HepG2 (cell line): ENCODE results near the gene STEAP3. TPM values are rescaled to one million over a fixed set of nuclear protein-coding genes. Genes with fewer than 3 reads are reported as not detected.

Experiments used
- ATAC-seq: fragments of 200-7000 bp; cut with Tn5 transposase; 3 replicates; pipeline ENCODE4 v1.9.1; 2020; ENCODE audit warnings: mild to moderate bottlenecking, moderate library complexity
- BruUV-seq: library from RNA; stranded (reverse); fragments of 400-500 nt; replicated peaks from 2 replicates; lab custom pipeline; 2021; lab: Mats Ljungman, UMichigan
- CTCF ChIA-PET: fragments of 300-600 bp; formaldehyde crosslinking; extraction: SDS; loops from one replicate; lab custom pipeline; 2021; ENCODE audit warnings: low total read pairs, inconsistent platforms, low intra/inter-chr PET ratio; lab: Yijun Ruan, JAX
- POLR2A ChIA-PET: fragments of 350-600 bp; sonication (Branson Sonifier 250); formaldehyde crosslinking; loops from one replicate; lab custom pipeline; 2020; ENCODE audit warnings: antibody characterized with exemption, inconsistent platforms; lab: Yijun Ruan, JAX
- DNase-seq: peaks from one replicate; pipeline ENCODE4 v3.0.0-alpha.2; 2015; ENCODE audit warnings: low spot score
- FAIRE-seq: peaks from 3 replicates; lab custom pipeline; 2011; peaks lifted over from hg19 to GRCh38; lab: Jason Lieb, UNC
- H2AFZ ChIP-seq: one replicate; pipeline ENCODE4 v1.6.1; 2011; ENCODE audit warnings: low read length, inconsistent platforms
- H3K27ac ChIP-seq: fragments of 300-600 bp; 3 replicates; pipeline ENCODE4 v1.8.0; 2011; ENCODE audit warnings: mixed run types, mild to moderate bottlenecking, mixed read lengths, low read length, inconsistent platforms; ENCODE audit not compliant: insufficient read depth; ENCODE audit errors: extremely low read length
- H3K27me3 ChIP-seq, 2 experiments: fragments of 200-600 bp in 1 of 2; 2 replicates in 1 of 2; 3 replicates in 1 of 2; pipeline versions ENCODE4 v1.6.0 to v1.8.0; 2011; ENCODE audit warnings: low read length in 2 of 2, mild to moderate bottlenecking in 2 of 2, moderate library complexity in 2 of 2, inconsistent platforms in 1 of 2; ENCODE audit not compliant: insufficient read depth in 2 of 2, control insufficient read depth in 1 of 2
- H3K36me3 ChIP-seq, 2 experiments: fragments of 200-600 bp in 1 of 2; replicated peaks in 1 of 2; 2 replicates in 1 of 2; 3 replicates in 1 of 2; pipeline versions ENCODE4 v1.5.1 to v1.8.0; 2011; ENCODE audit warnings: low read length in 2 of 2, inconsistent platforms in 1 of 2; ENCODE audit not compliant: insufficient read depth in 2 of 2, control insufficient read depth in 1 of 2
- H3K4me1 ChIP-seq: 2 replicates; pipeline ENCODE4 v1.5.1; 2012; ENCODE audit warnings: low read length, inconsistent platforms; ENCODE audit not compliant: insufficient read depth
- H3K4me2 ChIP-seq: 2 replicates; pipeline ENCODE4 v1.6.0; 2011; ENCODE audit warnings: low read depth, low read length, inconsistent platforms
- H3K4me3 ChIP-seq, 3 experiments: fragments of 200-600 bp in 1 of 3; sonication (generic), shearing (Covaris generic) in 1 of 3; replicated peaks in 1 of 3; 2 replicates each; pipeline ENCODE4 v1.5.1; 2011 to 2016; ENCODE audit warnings: low read length in 3 of 3, inconsistent platforms in 2 of 3, low read depth in 2 of 3, mild to moderate bottlenecking in 2 of 3, control low read depth in 1 of 3, mixed read lengths in 1 of 3; ENCODE audit not compliant: insufficient read depth in 1 of 3
- H3K79me2 ChIP-seq: one replicate; pipeline ENCODE4 v1.6.1; 2011; ENCODE audit warnings: low read length, inconsistent platforms; ENCODE audit not compliant: insufficient read depth
- H3K9ac ChIP-seq: 2 replicates; pipeline ENCODE4 v1.6.0; 2011; ENCODE audit warnings: mild to moderate bottlenecking, low read depth, low read length, inconsistent platforms; ENCODE audit not compliant: insufficient read depth
- H3K9me3 ChIP-seq: 2 replicates; pipeline ENCODE4 v1.5.1; 2012; ENCODE audit warnings: mild to moderate bottlenecking, low read length
- H4K20me1 ChIP-seq: 2 replicates; pipeline ENCODE4 v1.6.0; 2011; ENCODE audit warnings: inconsistent platforms, mild to moderate bottlenecking, low read length, moderate library complexity; ENCODE audit not compliant: insufficient read depth
- CBX1 ChIP-seq: IDR thresholded peaks from one replicate; pipeline ENCODE4 v1.6.1; 2016; ENCODE audit warnings: antibody characterized with exemption, low read depth
- KLF13 ChIP-seq: sonication (generic); formaldehyde crosslinking; IDR thresholded peaks from 2 replicates; pipeline ENCODE4 v1.4.0; 2020; ENCODE audit warnings: mild to moderate bottlenecking, missing genetic modification reagents
- KLF15 ChIP-seq: sonication (generic); formaldehyde crosslinking; IDR thresholded peaks from 2 replicates; pipeline ENCODE4 v1.8.1; 2023; ENCODE audit warnings: borderline replicate concordance, mild to moderate bottlenecking, inconsistent platforms, missing genetic modification reagents, mixed read lengths
- KMT2B ChIP-seq: IDR thresholded peaks from 2 replicates; pipeline ENCODE4 v1.6.1; 2016; ENCODE audit warnings: missing genetic modification reagents, missing compliant biosample characterization
- SMARCE1 ChIP-seq: fragments of 450-650 bp; IDR thresholded peaks from 2 replicates; pipeline ENCODE4 v1.6.1; 2017; ENCODE audit warnings: borderline replicate concordance
- UBTF ChIP-seq: sonication (generic); formaldehyde crosslinking; IDR thresholded peaks from 2 replicates; pipeline ENCODE4 v1.4.0; 2020; ENCODE audit warnings: mild to moderate bottlenecking, missing genetic modification reagents
- ZBTB25 ChIP-seq: IDR thresholded peaks from 2 replicates; pipeline ENCODE4 v1.6.1; 2018; ENCODE audit warnings: missing genetic modification reagents
- ZNF10 ChIP-seq: sonication (generic); formaldehyde crosslinking; IDR thresholded peaks from 2 replicates; pipeline ENCODE4 v1.4.0; 2020; ENCODE audit warnings: mild to moderate bottlenecking, low read depth, missing genetic modification reagents, borderline replicate concordance
- ZZZ3 ChIP-seq: sonication (generic); formaldehyde crosslinking; IDR thresholded peaks from 2 replicates; pipeline ENCODE4 v1.4.0; 2020; ENCODE audit warnings: missing genetic modification reagents, mild to moderate bottlenecking, borderline replicate concordance
- WGBS: methylation state at CpG from one replicate; pipeline ENCODE4 v1.1.6; 2017; ENCODE audit warnings: low lambda C conversion rate; 5-methylcytosine and 5-hydroxymethylcytosine counted together
- in situ Hi-C: cut with HindIII; loops from 2 replicates; pipeline ENCODE4 v1.10.0; 2017; ENCODE audit warnings: low pct_unique_long_range_greater_than_20kb; ENCODE audit not compliant: extremely low pct_ligation_motif_present
- intact Hi-C: fragments of 100-400 bp; cut with micrococcal nuclease; formaldehyde crosslinking; loops from one replicate; pipeline ENCODE4 v1.10.0; 2022; ENCODE audit not compliant: unreplicated experiment
- polyA plus RNA-seq, 8 experiments: library from polyadenylated mRNA; depleted of rRNA in 3 of 8; stranded (reverse) in 7 of 8; unstranded in 1 of 8; fragments of >200 nt; fragmentation: Illumina TruSeq in 4 of 8; extraction: Trizol in 4 of 8; gene quantifications; 2 replicates each; pipeline versions ENCODE4 v1.2.1 to v1.2.3, GENCODE V29; 2011 to 2016; ENCODE audit warnings: low read depth in 4 of 8, missing spikeins in 1 of 8, mixed read lengths in 1 of 8; ENCODE audit not compliant: insufficient read depth in 1 of 8
- total RNA-seq, 5 experiments: library from RNA; depleted of rRNA; stranded (reverse); fragments of >200 nt; fragmentation: Illumina TruSeq; extraction: Trizol; gene quantifications; 2 replicates each; pipeline ENCODE4 v1.2.3, GENCODE V29; 2016; ENCODE audit warnings: low read depth in 1 of 5

The STEAP3 gene
- total and polyA plus RNA-seq, 2 of the 13 experiments (the other 11 are each of a cell fraction or from before 2014, with no cell fraction given), result 7.3 to 21.1 TPM

- Histone ChIP-seq H3K27me3 (no peaks in the 10 kb centered on the region), H3K4me2 (no peak overlapping the region), H3K79me2 (no peaks in the 10 kb centered on the region), H3K27ac (no peak overlapping the region), H3K9ac (no peak overlapping the region), H3K36me3 (no peaks in the 10 kb centered on the region), H2AFZ (no peak overlapping the region), H3K9me3 (no peaks in the 10 kb centered on the region), H4K20me1 (no peaks in the 10 kb centered on the region), H3K4me1 (peaks cover 25% of the 10 kb centered on the region), H3K4me3 (no peak overlapping the region)
- ATAC-seq, result no peak
- no peak for DNase-seq
- no peak for FAIRE-seq
- no peak for TF ChIP-seq KLF13 (CRISPR knock-in tag)
- no peak for TF ChIP-seq ZZZ3 (CRISPR knock-in tag)
- TF ChIP-seq KLF15 (CRISPR knock-in tag), result no peak
- no peak for TF ChIP-seq ZNF10 (CRISPR knock-in tag)
- no peak for TF ChIP-seq KMT2B (CRISPR knock-in tag)
- TF ChIP-seq UBTF, result no peak
- TF ChIP-seq ZBTB25 (CRISPR knock-in tag), result no peak
- TF ChIP-seq SMARCE1, result no peak
- TF ChIP-seq CBX1, result no peak
- ChIA-PET CTCF (no interaction called here), POLR2A (no interaction called here)
- no TSS peak for BruUV-seq
- whole genome bisulfite sequencing, result 84% methylated on average over 6 of the region's 6 CpGs
- intact Hi-C loops, result no loop called here
- in situ Hi-C loops, result no loop called here
These were observed 77.8 kb downstream of the STEAP3 start for GRCh38 chr2:119301413-119301812.
